Amniotic epithelial cell (primary cell): ENCODE measurements around the gene TRIM65.
A peak's percentile ranks its signal among the peaks of the same experiment; 100 is the strongest.
"Not testable (repeated sequence)": the region's sequence is repeated elsewhere in the genome, so short reads cannot be mapped to it uniquely, and the experiment has no call there.

Experiments used
- DNase-seq: peaks from one replicate; pipeline ENCODE4 v3.0.0-alpha.2; 2010; ENCODE audit warnings: low read depth

Gene TRIM65

GRCh38 chr17:75897160-75898019 lies 639 bp upstream of the TRIM65 start:
- no peak for DNase-seq

GRCh38 chr17:75895370-75896155 lies 1.2 kb downstream of the TRIM65 start:
- DNase-seq: no peak

- no peak for DNase-seq
Measured at GRCh38 chr17:75894049-75894733, 2.6 kb downstream of the TRIM65 start.

- no peak for DNase-seq
Measured at GRCh38 chr17:75893305-75894048, 3.3 kb downstream of the TRIM65 start.

GRCh38 chr17:75892556-75893224 lies 4.1 kb downstream of the TRIM65 start:
- DNase-seq: no peak

DNA sequence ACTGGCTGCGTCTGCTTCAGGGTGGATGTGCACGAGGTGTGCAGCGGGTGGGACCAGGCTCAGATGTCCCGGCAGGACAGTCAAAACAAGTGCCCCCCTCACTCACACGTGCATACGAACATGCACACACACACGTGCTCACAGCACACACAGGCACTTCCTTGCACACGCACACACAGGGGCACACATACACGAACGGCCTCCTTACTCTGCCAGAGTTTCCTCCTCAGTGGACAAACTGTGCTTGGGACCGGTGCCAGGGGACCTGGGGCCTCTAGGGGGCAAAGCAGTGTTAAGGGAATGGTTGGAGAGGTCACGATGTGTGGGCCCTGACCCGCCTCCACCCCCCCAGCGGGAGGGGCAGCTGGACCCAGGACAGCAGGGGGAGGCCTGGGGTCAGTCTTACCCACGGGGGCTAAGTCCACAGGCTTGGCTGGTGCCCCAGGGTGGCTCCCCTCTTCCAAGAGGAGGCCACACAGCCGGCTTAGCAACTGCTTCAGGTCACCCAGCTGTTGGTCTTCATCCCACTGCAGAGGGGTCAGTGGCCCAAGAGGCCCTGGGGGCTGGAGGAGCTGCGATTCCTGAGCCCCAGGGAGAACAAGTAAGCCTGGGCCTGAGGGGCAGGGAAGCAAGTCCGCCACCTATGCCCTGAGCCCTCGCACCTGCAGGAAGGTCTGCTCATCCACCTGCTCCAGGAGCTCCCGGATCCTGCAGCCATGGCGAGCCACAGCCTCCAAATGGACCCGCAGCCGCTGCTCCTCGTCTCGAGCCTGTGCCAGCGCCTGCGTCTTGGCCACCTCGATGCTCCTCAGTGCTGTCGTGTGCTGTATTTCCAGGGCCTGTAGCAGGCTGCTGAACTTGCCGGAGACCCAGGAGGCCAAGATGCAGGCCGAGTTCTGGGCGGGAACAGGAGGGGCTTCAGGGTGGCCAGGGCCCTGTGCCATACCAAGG lies 4.9 kb downstream of the TRIM65 start:
- DNase-seq: no peak

DNA sequence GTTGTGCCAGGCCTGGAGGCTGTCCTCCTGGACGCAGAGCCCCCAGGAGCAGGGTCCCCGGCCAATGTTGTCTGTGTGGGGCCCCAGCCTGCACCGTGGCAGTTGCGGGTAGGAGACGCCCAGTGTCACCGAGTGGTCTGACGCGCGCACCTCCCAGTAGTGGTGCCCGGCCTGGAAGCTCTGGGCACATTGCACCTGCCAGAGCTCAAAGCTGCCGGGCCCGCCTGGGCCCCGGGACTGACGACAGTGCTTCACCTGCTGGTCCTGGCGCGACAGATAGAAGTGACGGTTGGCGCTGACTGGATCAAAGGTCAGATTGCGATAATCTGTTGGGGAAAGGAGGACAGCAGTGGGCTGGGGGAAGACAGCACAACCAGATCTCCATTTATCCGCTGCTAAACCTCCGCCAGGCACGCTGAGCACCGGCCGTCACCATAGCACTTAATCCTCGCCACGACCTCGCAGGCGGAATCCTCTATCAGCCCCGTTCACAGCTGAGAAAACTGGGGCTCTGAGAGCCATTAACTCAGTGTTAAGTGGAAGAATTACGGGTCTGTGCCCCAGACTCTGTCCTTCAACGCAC lies 5.6 kb downstream of the TRIM65 start:
- no peak for DNase-seq

DNA sequence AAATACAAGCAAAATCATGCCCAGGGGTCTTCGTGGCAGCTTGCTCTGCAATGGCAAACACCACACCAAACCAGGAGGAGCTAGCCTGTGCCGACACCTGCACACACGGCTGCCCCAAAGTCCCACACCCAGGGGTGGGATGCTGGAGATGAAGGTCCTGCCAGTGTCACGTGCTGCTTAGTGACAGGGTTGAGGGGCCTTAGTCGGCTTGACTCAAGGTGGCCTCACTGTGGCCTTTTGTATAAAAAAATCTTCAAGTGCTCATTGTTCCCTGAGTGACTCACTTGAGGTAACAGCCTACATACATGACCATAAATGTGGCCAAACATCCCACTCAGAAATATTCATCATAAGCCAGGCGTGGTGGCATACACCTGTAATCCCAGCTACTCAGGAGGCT lies 7.3 kb downstream of the TRIM65 start:
- no peak for DNase-seq

GRCh38 chr17:75888484-75888883 lies 8.3 kb downstream of the TRIM65 start:
- no peak for DNase-seq

- DNase-seq: not testable (repeated sequence)
Measured at GRCh38 chr17:75885860-75886259, 10.9 kb downstream of the TRIM65 start.

- no peak for DNase-seq
Measured at GRCh38 chr17:75885431-75885830, 11.3 kb downstream of the TRIM65 start.

GRCh38 chr17:75881678-75882454 lies 14.9 kb downstream of the TRIM65 start:
- DNase-seq: no peak

GRCh38 chr17:75880266-75880665 lies 16.5 kb downstream of the TRIM65 start:
- no peak for DNase-seq

GRCh38 chr17:75878174-75878998 lies 18.4 kb downstream of the TRIM65 start, which contains the start of gene TRIM47:
Gene TRIM47 (minus strand): TSS chr17:75878581. CDS start chr17:75878548, 33 bp downstream.
- DNase-seq: peak; percentile 45

GRCh38 chr17:75877752-75878173 lies 19.0 kb downstream of the TRIM65 start:
- peak; percentile 46 for DNase-seq

GRCh38 chr17:75876938-75877751 lies 19.6 kb downstream of the TRIM65 start:
- DNase-seq: peak; percentile 92
